Measurements from ENCODE around the gene IGFALS. TPM values are rescaled to one million over a fixed set of nuclear protein-coding genes. Genes with fewer than 3 reads are reported as not detected.

IGFALS gene
- total RNA-seq, 4 donors from 2014 or later: 0.42 to 2.4 (median 1.1) TPM

GRCh38 chr16:1741553-1742165 is 51.8 kb downstream of the IGFALS start:
- TF ChIP-seq POLR2A (IDR thresholded peaks at IDR 0.05) (no peak), EP300 (IDR thresholded peaks at IDR 0.05) (no peak), CTCF (IDR thresholded peaks at IDR 0.05) (no peak), POLR2AphosphoS5 (IDR thresholded peaks at IDR 0.05) (no peak)
- WGBS: no CpG with 5 or more reads among the region's 19 CpGs
- H3K27ac ChIP-seq: no peak overlapping the region
- peaks cover 53% of the 10 kb centered on the region for H3K36me3 ChIP-seq
- no peak for DNase-seq (ENCODE audit: low spot score in 2 of 2)
- H3K4me1 ChIP-seq: no peaks in the 10 kb centered on the region
- H3K4me3 ChIP-seq: no peak overlapping the region
- H3K27me3 ChIP-seq: no peaks in the 10 kb centered on the region
- H3K9me3 ChIP-seq: no peaks in the 10 kb centered on the region

- Histone ChIP-seq H3K27me3 (no peaks in the 10 kb centered on the region), H3K9me3 (no peaks in the 10 kb centered on the region), H3K4me1 (no peaks in the 10 kb centered on the region), H3K36me3 (peaks cover 48% of the 10 kb centered on the region), H3K4me3 (no peak overlapping the region), H3K27ac (no peak overlapping the region)
- 90% methylated on average over 17 of the region's 30 CpGs for WGBS
- TF ChIP-seq POLR2A (IDR thresholded peaks at IDR 0.05) (no peak), CTCF (IDR thresholded peaks at IDR 0.05) (no peak), EP300 (IDR thresholded peaks at IDR 0.05) (no peak), POLR2AphosphoS5 (IDR thresholded peaks at IDR 0.05) (no peak)
- DNase-seq (ENCODE audit: low spot score in 2 of 2): no peak
Measured at GRCh38 chr16:1740781-1741490, 52.6 kb downstream of the IGFALS start.

Other genes starting within 250 kb of the IGFALS start
- gene IFT140, start 181.6 kb downstream of the IGFALS start, total RNA-seq: 10 to 100 TPM; 13.8 to 38.4 (median 17.0) TPM
- 10 to 100 TPM; 15.7 to 39.3 (median 26.1) TPM for gene CRAMP1, start 181.3 kb downstream of the IGFALS start, total RNA-seq
- 10 to 100 TPM; 22.6 to 59.2 (median 35.0) TPM for gene JPT2, start 115.4 kb downstream of the IGFALS start, total RNA-seq
- 100 to 1,000 TPM in 1 of 4 donors, 10 to 100 TPM in 3; 56.0 to 206 (median 82.1) TPM for gene MAPK8IP3, start 87.5 kb downstream of the IGFALS start, total RNA-seq
- gene NME3, start 22.2 kb downstream of the IGFALS start, total RNA-seq: 100 to 1,000 TPM in 3 of 4 donors, 10 to 100 TPM in 1; 76.9 to 115 (median 103) TPM
- gene EME2, start 20.9 kb downstream of the IGFALS start, total RNA-seq: 10 to 100 TPM in 2 of 4 donors, 1 to 10 TPM in 2; 9.8 to 26.3 (median 15.1) TPM
- 10 to 100 TPM; 46.8 to 74.3 (median 64.9) TPM for gene MRPS34, start 20.6 kb downstream of the IGFALS start, total RNA-seq
- gene SPSB3, start 11.1 kb downstream of the IGFALS start, total RNA-seq: 100 to 1,000 TPM; 124 to 205 (median 156) TPM
- gene NUBP2, start 10.7 kb downstream of the IGFALS start, total RNA-seq: 100 to 1,000 TPM in 1 of 4 donors, 10 to 100 TPM in 3; 55.4 to 115 (median 90.8) TPM
- gene HAGH, start 33.1 kb upstream of the IGFALS start, total RNA-seq: 10 to 100 TPM; 49.8 to 66.6 (median 51.9) TPM
- 10 to 100 TPM; 47.4 to 84.7 (median 49.1) TPM for gene FAHD1, start 33.5 kb upstream of the IGFALS start, total RNA-seq
- gene MEIOB, start 78.5 kb upstream of the IGFALS start, total RNA-seq: under 1 TPM in 2 of 4 donors, not detected in 2; 0.29 to 0.68 TPM
- 10 to 100 TPM; 28.5 to 76.7 (median 58.5) TPM for gene HS3ST6, start 124.7 kb upstream of the IGFALS start, total RNA-seq
- 10 to 100 TPM; 14.9 to 28.6 (median 23.5) TPM for gene MSRB1, start 149.5 kb upstream of the IGFALS start, total RNA-seq
- gene RPL3L, start 161.0 kb upstream of the IGFALS start, total RNA-seq: under 1 TPM in 3 of 4 donors, not detected in 1; 0.29 to 0.60 (median 0.42) TPM
- gene NDUFB10, start 165.8 kb upstream of the IGFALS start, total RNA-seq: 100 to 1,000 TPM; 157 to 196 (median 174) TPM
- 1,000 to 10,000 TPM; 3,268 to 4,213 (median 3,625) TPM for gene RPS2, start 171.1 kb upstream of the IGFALS start, total RNA-seq
- not detected for gene RNF151, start 173.2 kb upstream of the IGFALS start, total RNA-seq
- 10 to 100 TPM; 49.2 to 73.5 (median 57.2) TPM for gene TBL3, start 178.3 kb upstream of the IGFALS start, total RNA-seq
- gene NOXO1, start 187.8 kb upstream of the IGFALS start, total RNA-seq: 1 to 10 TPM in 3 of 4 donors, not detected in 1; 1.1 to 3.1 (median 2.0) TPM
- 10 to 100 TPM in 1 of 4 donors, 1 to 10 TPM in 3; 7.0 to 11.2 (median 9.5) TPM for gene GFER, start 190.5 kb upstream of the IGFALS start, total RNA-seq
- 1 to 10 TPM in 1 of 4 donors, under 1 TPM in 2, not detected in 1; 0.42 to 1.7 (median 0.60) TPM for gene SYNGR3, start 196.3 kb upstream of the IGFALS start, total RNA-seq
- 100 to 1,000 TPM in 1 of 4 donors, 10 to 100 TPM in 3; 69.4 to 103 (median 84.0) TPM for gene ZNF598, start 216.1 kb upstream of the IGFALS start, total RNA-seq
- gene NPW, start 226.1 kb upstream of the IGFALS start, total RNA-seq: 1 to 10 TPM in 2 of 4 donors, under 1 TPM in 1, not detected in 1; 0.65 to 5.6 (median 3.0) TPM
- 10 to 100 TPM; 13.8 to 36.5 (median 21.8) TPM for gene NHERF2, start 233.2 kb upstream of the IGFALS start, total RNA-seq

Measured in suprapubic skin (tissue), 4 donors.